Measurements from ENCODE around the gene LRRK2.

Gene LRRK2

DNA sequence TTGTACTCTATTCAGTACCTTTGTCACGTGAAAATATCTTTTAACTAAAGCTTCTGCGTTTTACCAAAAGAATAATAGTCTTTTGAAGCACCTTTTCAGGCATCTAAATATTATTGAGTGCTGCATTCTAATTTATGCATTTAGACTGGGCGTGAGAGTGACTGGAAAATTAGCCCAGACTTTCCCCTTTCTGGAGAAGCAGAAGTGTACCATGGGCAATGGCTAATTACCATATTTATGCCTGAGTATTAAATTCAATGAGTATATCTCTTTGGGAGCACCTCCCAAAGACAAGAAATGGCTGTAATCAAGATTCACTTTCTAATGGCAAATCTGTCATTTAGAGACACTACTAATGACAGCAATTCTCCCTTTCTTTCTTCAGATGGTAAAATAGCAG, 174.9 kb downstream of the LRRK2 start:
- DNase-seq, result no peak

DNA sequence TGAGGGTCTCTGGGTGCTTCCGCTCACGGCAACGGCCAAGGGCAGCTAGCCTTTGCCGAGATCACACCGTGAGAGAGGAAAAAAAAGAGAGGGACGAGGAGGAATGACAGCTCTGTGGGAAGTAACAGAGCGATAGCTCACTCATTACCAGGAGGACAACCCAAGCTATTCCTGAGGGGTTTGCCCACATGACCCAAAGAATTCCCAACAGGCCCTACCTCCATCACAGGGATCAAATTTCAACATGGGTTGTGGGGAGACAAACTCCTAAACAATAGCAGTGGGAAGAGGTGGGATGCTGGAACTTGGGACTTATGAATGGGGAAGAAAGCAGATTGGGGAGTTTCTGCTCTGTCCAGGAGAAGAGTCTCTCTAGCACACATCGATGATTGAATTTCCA, 180.6 kb downstream of the LRRK2 start:
- DNase-seq, result no peak
